ENCODE data around the gene EEPD1.

Gene EEPD1

GRCh38 chr7:36192053-36192824 is 39.2 kb downstream of the EEPD1 start:
- no peak for DNase-seq

GRCh38 chr7:36192877-36193276 is 39.8 kb downstream of the EEPD1 start:
- no peak for DNase-seq

- no peak for DNase-seq
Observed at GRCh38 chr7:36198854-36199266, 45.8 kb downstream of the EEPD1 start.

GRCh38 chr7:36199329-36199728 is 46.3 kb downstream of the EEPD1 start:
- DNase-seq: no peak

GRCh38 chr7:36201122-36201723 is 48.2 kb downstream of the EEPD1 start:
- no peak for DNase-seq

GRCh38 chr7:36202398-36202797 is 49.3 kb downstream of the EEPD1 start:
- no peak for DNase-seq

- no peak for DNase-seq
Observed at GRCh38 chr7:36203071-36203790, 50.2 kb downstream of the EEPD1 start.

- no peak for DNase-seq
Observed at GRCh38 chr7:36204044-36204663, 51.1 kb downstream of the EEPD1 start.

GRCh38 chr7:36204929-36205635 is 52.0 kb downstream of the EEPD1 start:
- no peak for DNase-seq

GRCh38 chr7:36205803-36206202 is 52.7 kb downstream of the EEPD1 start:
- no peak for DNase-seq

GRCh38 chr7:36207451-36208291 is 54.6 kb downstream of the EEPD1 start:
- peak; percentile 25 for DNase-seq

GRCh38 chr7:36208426-36208825 is 55.4 kb downstream of the EEPD1 start:
- no peak for DNase-seq

- DNase-seq: no peak
Observed at GRCh38 chr7:36208997-36209813, 56.2 kb downstream of the EEPD1 start.

- no peak for DNase-seq
Observed at GRCh38 chr7:36209814-36210183, 56.7 kb downstream of the EEPD1 start.

- DNase-seq: no peak
Observed at GRCh38 chr7:36210291-36210922, 57.4 kb downstream of the EEPD1 start.

- no peak for DNase-seq
Observed at GRCh38 chr7:36214608-36215456, 61.8 kb downstream of the EEPD1 start.

- no peak for DNase-seq
Observed at GRCh38 chr7:36215457-36215765, 62.4 kb downstream of the EEPD1 start.

GRCh38 chr7:36216063-36216684 is 63.1 kb downstream of the EEPD1 start:
- DNase-seq: no peak

Data from effector CD4-positive, alpha-beta T cell (primary cell).